ENCODE results near the gene PLEKHA6. TPM values are rescaled to one million over a fixed set of nuclear protein-coding genes. Genes with fewer than 3 reads are reported as not detected.

The PLEKHA6 gene
- total and polyA plus RNA-seq, 2 of the 4 experiments (the other 2 are of a cell fraction), result 8.2 to 19.9 TPM

DNA sequence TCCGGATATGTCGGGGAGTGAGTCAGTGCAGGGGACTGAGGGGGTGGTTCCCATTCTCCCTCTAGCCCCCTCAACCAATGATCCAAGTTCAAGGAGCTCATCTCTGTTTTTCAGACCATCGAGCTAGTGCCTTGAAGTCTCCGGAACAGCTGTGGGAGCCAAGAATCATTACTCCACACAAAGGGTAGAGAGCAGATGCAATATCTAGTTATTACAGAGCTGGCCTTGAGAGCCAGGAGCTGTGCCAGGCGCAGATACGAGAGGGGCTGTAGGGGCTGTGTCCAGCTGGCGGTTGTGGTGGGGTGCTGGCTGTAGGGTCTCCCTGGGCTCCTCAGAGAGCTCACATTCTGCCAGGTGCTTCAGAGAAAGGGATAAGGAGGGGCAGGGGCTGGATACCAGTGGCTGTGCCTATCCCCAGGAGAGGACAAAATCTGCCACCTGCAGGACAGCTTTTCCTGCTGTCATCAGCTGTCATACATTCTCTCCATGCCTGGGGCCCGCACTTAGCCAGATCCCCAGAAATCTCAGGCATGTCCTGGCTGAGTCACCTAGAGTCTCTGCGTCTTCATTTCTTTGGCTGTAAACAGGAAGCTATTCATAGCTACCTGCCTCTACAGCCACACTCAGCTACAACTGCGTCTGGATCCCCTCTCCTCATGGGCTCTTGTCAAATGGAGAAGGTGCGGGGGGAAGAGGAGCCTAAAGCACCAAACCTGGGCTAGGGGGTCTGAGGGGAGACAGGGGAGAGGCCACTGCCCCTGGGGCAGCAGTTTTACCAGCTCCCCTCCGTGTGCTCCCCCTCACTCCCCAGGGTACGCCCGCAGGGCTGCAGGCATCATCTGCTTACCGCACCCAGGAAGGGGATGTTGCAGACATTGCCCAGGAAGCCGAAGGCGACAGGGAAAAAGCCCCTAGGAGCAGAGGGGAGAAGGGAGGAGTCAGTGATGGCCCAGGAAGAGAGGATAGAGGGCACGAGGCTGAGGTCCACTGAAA, 161.1 kb downstream of the PLEKHA6 start (continued):
- TF ChIP-seq CTCF (conservative IDR thresholded peaks at IDR 0.05; ENCODE audit: low read depth, low read length) (peak; percentile 34), SMC3 (IDR thresholded peaks at IDR 0.05; ENCODE audit: low read depth, low read length) (0 out of 2 replicates have a peak, but pooled peaks have one; percentile 5)

All from IMR-90 (cell line).